Panc1 (cell line): Measurements from ENCODE around the gene DAZAP1. TPM values are rescaled to one million over a fixed set of nuclear protein-coding genes. Genes with fewer than 3 reads are reported as not detected.

Experiments
- ATAC-seq: fragments of 200-7000 bp; cut with Tn5 transposase; 2 replicates; pipeline ENCODE4 v1.9.1; 2020; ENCODE audit warnings: mild to moderate bottlenecking, moderate library complexity
- BruUV-seq: library from RNA; stranded (reverse); fragments of 400-500 nt; replicated peaks from 2 replicates; lab custom pipeline; 2021; lab: Mats Ljungman, UMichigan
- CTCF ChIA-PET: fragments of 300-600 bp; sonication (Branson Sonifier 250); formaldehyde crosslinking; loops from one replicate; lab custom pipeline; 2022; ENCODE audit warnings: antibody characterized with exemption; lab: Charles Lee
- POLR2A ChIA-PET: fragments of 300-600 bp; sonication (Branson Sonifier 250); formaldehyde crosslinking; loops from one replicate; lab custom pipeline; 2022; ENCODE audit warnings: antibody characterized with exemption; lab: Charles Lee
- DNase-seq: peaks from one replicate; pipeline ENCODE4 v3.0.0-alpha.2; 2010; ENCODE audit warnings: low read depth, low spot score
- H3K27ac ChIP-seq: 2 replicates; pipeline ENCODE4 v1.5.1; 2011; ENCODE audit warnings: mild to moderate bottlenecking, low read length, inconsistent platforms
- H3K27me3 ChIP-seq: fragments of 200-500 bp; sonication (Bioruptor generic); 2 replicates; pipeline ENCODE4 v1.6.0; 2014; ENCODE audit warnings: low read length, inconsistent platforms; ENCODE audit not compliant: control insufficient read depth, insufficient read depth
- H3K36me3 ChIP-seq: fragments of 200-500 bp; sonication (Bioruptor generic); 2 replicates; pipeline ENCODE4 v1.5.1; 2014; ENCODE audit warnings: inconsistent platforms, mild to moderate bottlenecking, low read length, moderate library complexity; ENCODE audit not compliant: control insufficient read depth, insufficient read depth
- H3K4me1 ChIP-seq: 2 replicates; pipeline ENCODE4 v1.5.1; 2011; ENCODE audit warnings: inconsistent platforms, mild to moderate bottlenecking, low read length, moderate library complexity; ENCODE audit not compliant: control insufficient read depth, insufficient read depth
- H3K4me3 ChIP-seq, 2 experiments: 2 replicates each; pipeline ENCODE4 v1.5.1; 2011 to 2012; ENCODE audit warnings: low read depth in 2 of 2, low read length in 2 of 2, mild to moderate bottlenecking in 2 of 2, inconsistent platforms in 1 of 2, moderate library complexity in 1 of 2
- H3K9me3 ChIP-seq: fragments of 200-500 bp; sonication (Bioruptor generic); 2 replicates; pipeline ENCODE4 v1.5.1; 2014; ENCODE audit warnings: low read depth, mild to moderate bottlenecking, inconsistent platforms, low read length, moderate library complexity; ENCODE audit not compliant: control insufficient read depth, insufficient read depth
- CTCF ChIP-seq: fragments of 450-650 bp; IDR thresholded peaks from 2 replicates; pipeline ENCODE4 v1.5.1; 2017; ENCODE audit warnings: mild to moderate bottlenecking
- POLR2AphosphoS5 ChIP-seq: IDR thresholded peaks from 2 replicates; pipeline ENCODE4 v1.6.1; 2012; ENCODE audit warnings: mild to moderate bottlenecking, low read depth, low read length, moderate library complexity
- REST ChIP-seq, 2 experiments: IDR thresholded peaks; 2 replicates each; pipeline ENCODE4 v1.6.1; 2011 to 2012; ENCODE audit warnings: low read depth in 2 of 2, control low read depth in 1 of 2, low read length in 1 of 2, mild to moderate bottlenecking in 1 of 2, moderate library complexity in 1 of 2; ENCODE audit not compliant: insufficient read depth in 1 of 2
- SIN3A ChIP-seq: IDR thresholded peaks from 2 replicates; pipeline ENCODE4 v1.6.1; 2012; ENCODE audit warnings: low read depth, mild to moderate bottlenecking, low read length, moderate library complexity, borderline replicate concordance; ENCODE audit not compliant: insufficient read depth
- TCF7L2 ChIP-seq: IDR thresholded peaks from 2 replicates; pipeline ENCODE4 v1.6.1; 2011; ENCODE audit warnings: mild to moderate bottlenecking, low read depth, low read length, inconsistent platforms
- in situ Hi-C: cut with HindIII; loops from 2 replicates; pipeline ENCODE4 v1.10.0; 2016; ENCODE audit warnings: low sequenced_read_pairs, low pct_unique_long_range_greater_than_20kb
- intact Hi-C: fragments of 100-400 bp; cut with micrococcal nuclease; formaldehyde crosslinking; loops from one replicate; pipeline ENCODE4 v1.10.0; 2022; ENCODE audit not compliant: unreplicated experiment
- total RNA-seq: library from RNA; stranded (reverse); gene quantifications from one replicate; pipeline ENCODE4 v1.2.1, GENCODE V29; 2021; ENCODE audit not compliant: unreplicated experiment

The DAZAP1 gene
- total RNA-seq, 1 experiment from 2014 or later, result 195 TPM

GRCh38 chr19:1481224-1481892, 74.0 kb downstream of the DAZAP1 start:
- no TSS peak for BruUV-seq
- peaks cover 4% of the 10 kb centered on the region for H3K4me1 ChIP-seq
- no peaks in the 10 kb centered on the region for H3K9me3 ChIP-seq
- intact Hi-C loops (no loop called here), in situ Hi-C loops (no loop called here)
- no peaks in the 10 kb centered on the region for H3K27me3 ChIP-seq
- H3K4me3 ChIP-seq, result no peak overlapping the region
- CTCF ChIA-PET, result no interaction called here
- no peak overlapping the region for H3K27ac ChIP-seq
- TF ChIP-seq TCF7L2 (no peak), SIN3A (no peak), REST (IDR thresholded peaks at IDR 0.05; ENCODE audit: insufficient read depth in 1 of 2, low read depth in 2 of 2, low read length in 1 of 2) (no peak), POLR2AphosphoS5 (no peak), CTCF (no peak)
- POLR2A ChIA-PET, result no interaction called here
- no peaks in the 10 kb centered on the region; the same call in 1 of the 2 replicates for H3K36me3 ChIP-seq
- no peak for ATAC-seq
- no peak for DNase-seq

GRCh38 chr19:1481893-1482360, 74.5 kb downstream of the DAZAP1 start:
- Histone ChIP-seq H3K4me3 (no peak overlapping the region), H3K36me3 (no peaks in the 10 kb centered on the region; the same call in 1 of the 2 replicates), H3K9me3 (no peaks in the 10 kb centered on the region), H3K27ac (no peak overlapping the region), H3K27me3 (no peaks in the 10 kb centered on the region), H3K4me1 (peaks cover 4% of the 10 kb centered on the region)
- intact Hi-C loops (no loop called here), in situ Hi-C loops (no loop called here)
- ATAC-seq (no peak), DNase-seq (no peak)
- ChIA-PET CTCF (no interaction called here), POLR2A (no interaction called here)
- no TSS peak for BruUV-seq
- TF ChIP-seq REST (IDR thresholded peaks at IDR 0.05; ENCODE audit: insufficient read depth in 1 of 2, low read depth in 2 of 2, low read length in 1 of 2) (no peak), TCF7L2 (no peak), SIN3A (no peak), CTCF (no peak), POLR2AphosphoS5 (no peak)
